PC-9 (cell line): Measurements from ENCODE around the gene TP53I3. TPM values are rescaled to one million over a fixed set of nuclear protein-coding genes. Genes with fewer than 3 reads are reported as not detected.

Source experiments
- BruUV-seq: library from RNA; stranded (reverse); fragments of 400-500 nt; replicated peaks from 2 replicates; lab custom pipeline; 2021; lab: Mats Ljungman, UMichigan
- CTCF ChIA-PET: fragments of 300-600 bp; sonication (Branson Sonifier 250); formaldehyde crosslinking; loops from one replicate; lab custom pipeline; 2022; ENCODE audit warnings: antibody characterized with exemption; lab: Charles Lee
- POLR2A ChIA-PET: fragments of 300-600 bp; sonication (Branson Sonifier 250); formaldehyde crosslinking; loops from one replicate; lab custom pipeline; 2022; ENCODE audit warnings: antibody characterized with exemption; ENCODE audit not compliant: unreplicated experiment; lab: Charles Lee
- DNase-seq, 2 experiments: peaks; one replicate each; pipeline versions ENCODE4 v3.0.0 to v3.0.0-alpha.2; 2015 to 2022; ENCODE audit warnings: mixed read lengths in 1 of 2
- H2AFZ ChIP-seq: fragments of 200-600 bp; sonication (generic); 2 replicates; pipeline ENCODE4 v1.8.1; 2017; ENCODE audit warnings: antibody characterized with exemption
- H3F3A ChIP-seq: fragments of 200-600 bp; sonication (generic); 2 replicates; pipeline ENCODE4 v1.8.1; 2017; ENCODE audit warnings: antibody characterized with exemption, mild to moderate bottlenecking, low read depth; ENCODE audit not compliant: insufficient read depth
- H3K27ac ChIP-seq: fragments of 200-600 bp; sonication (generic); 2 replicates; pipeline ENCODE4 v1.6.1; 2016; ENCODE audit warnings: mixed run types
- H3K27me3 ChIP-seq: fragments of 200-600 bp; sonication (generic); 2 replicates; pipeline ENCODE4 v1.6.1; 2016; ENCODE audit warnings: low read depth, mixed run types; ENCODE audit not compliant: insufficient read depth
- H3K36me3 ChIP-seq: fragments of 200-600 bp; sonication (generic); 2 replicates; pipeline ENCODE4 v1.6.1; 2016; ENCODE audit warnings: low read depth, mixed run types
- H3K4me1 ChIP-seq: fragments of 200-600 bp; sonication (generic); replicated peaks from 2 replicates; pipeline ENCODE4 v1.6.1; 2016; ENCODE audit warnings: mixed run types; ENCODE audit not compliant: insufficient read depth
- H3K4me2 ChIP-seq: fragments of 200-600 bp; sonication (generic); 2 replicates; pipeline ENCODE4 v1.6.1; 2017; ENCODE audit warnings: mixed run types
- H3K4me3 ChIP-seq: fragments of 200-600 bp; sonication (generic); 2 replicates; pipeline ENCODE4 v1.6.1; 2016; ENCODE audit warnings: mixed run types
- H3K79me2 ChIP-seq: fragments of 200-600 bp; sonication (generic); 2 replicates; pipeline ENCODE4 v1.6.1; 2017; ENCODE audit warnings: low read depth, mixed run types
- H3K9me2 ChIP-seq: fragments of 200-600 bp; sonication (generic); 2 replicates; pipeline ENCODE4 v1.8.1; 2017; ENCODE audit warnings: mild to moderate bottlenecking; ENCODE audit not compliant: insufficient read depth
- H3K9me3 ChIP-seq: fragments of 200-600 bp; sonication (generic); 2 replicates; pipeline ENCODE4 v1.8.1; 2016; ENCODE audit warnings: low read depth; ENCODE audit not compliant: insufficient read depth
- H4K20me1 ChIP-seq: fragments of 200-600 bp; sonication (generic); 2 replicates; pipeline ENCODE4 v1.8.1; 2017; ENCODE audit not compliant: insufficient read depth
- EZH2 ChIP-seq: fragments of 200-600 bp; sonication (generic); IDR thresholded peaks from 2 replicates; pipeline ENCODE4 v1.8.0; 2017; ENCODE audit warnings: antibody characterized with exemption, low read depth
- intact Hi-C: fragments of 100-400 bp; cut with micrococcal nuclease; formaldehyde crosslinking; loops from one replicate; pipeline ENCODE4 v1.10.0; 2022; ENCODE audit not compliant: unreplicated experiment
- total RNA-seq: library from RNA; stranded (reverse); gene quantifications from 2 replicates; pipeline ENCODE4 v1.2.3, GENCODE V29; 2021
- TF ChIP-seq, protein P1 (sequence below): fragments of 200-600 bp; sonication (generic); conservative IDR thresholded peaks from 2 replicates; pipeline ENCODE4 v1.6.1; 2017; ENCODE audit warnings: mixed run types, antibody characterized with exemption, mild to moderate bottlenecking, moderate library complexity

TP53I3 gene
- total RNA-seq, 1 experiment from 2014 or later, result 22.9 TPM

DNA sequence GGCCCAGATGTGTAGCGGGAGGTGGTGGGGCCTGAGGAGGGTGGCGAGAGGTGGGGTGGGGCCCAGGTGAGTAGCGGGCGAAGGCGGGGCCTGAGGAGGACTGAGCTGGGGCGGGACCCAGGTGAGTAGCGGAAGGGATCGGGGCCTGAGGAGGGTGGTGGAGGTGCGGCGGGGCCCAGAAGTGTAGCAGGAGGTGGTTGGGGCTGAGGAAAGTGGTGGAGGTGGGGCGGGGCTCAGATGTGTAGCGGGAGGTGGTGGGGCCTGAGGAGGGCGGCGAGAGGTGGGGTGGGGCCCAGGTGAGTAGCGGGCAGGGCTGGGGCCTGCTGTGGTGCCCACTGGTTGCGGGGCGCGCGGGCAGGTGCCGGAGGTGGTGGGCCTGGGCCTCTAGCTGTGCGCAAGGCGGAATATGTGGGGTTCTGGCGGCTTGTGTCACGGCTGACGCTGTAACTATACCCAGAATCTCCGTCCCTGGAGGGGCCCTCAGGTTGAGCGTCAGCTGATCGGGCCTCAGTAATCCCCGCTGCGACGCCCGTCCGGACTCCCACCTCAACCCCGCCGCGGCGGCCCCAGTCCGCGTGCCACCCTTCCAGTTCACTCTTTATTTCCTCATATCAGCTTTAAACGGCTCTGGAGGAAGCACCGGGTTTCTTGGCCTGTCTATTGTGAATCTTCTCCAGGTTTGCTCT, 7.6 kb downstream of the TP53I3 start:
- peaks cover 38% of the 10 kb centered on the region for H3K79me2 ChIP-seq
- DNase-seq, result peak in 1 of 2 experiments; percentile 97
- CTCF ChIA-PET, result interaction anchor here (0.5 to 1.4 kb wide), 7 partner anchors 26 to 413 kb away, joined by 3 to 9 read pairs (median 5); partner anchors contain the start of genes ATAD2B and WDCP
- no peaks in the 10 kb centered on the region for H3K9me3 ChIP-seq
- POLR2A ChIA-PET, result interaction anchor here (0.5 to 1.6 kb wide), 10 partner anchors 30 to 1382 kb away, joined by 3 to 60 read pairs (median 8); partner anchors contain the start of genes ATAD2B, FAM228B and WDCP
- H3K27me3 ChIP-seq, result no peaks in the 10 kb centered on the region
- peaks cover 42% of the 10 kb centered on the region for H3F3A ChIP-seq
- peaks cover 21% of the 10 kb centered on the region for H3K4me1 ChIP-seq
- peak overlapping the region; percentile 89 for H3K4me3 ChIP-seq
- H2AFZ ChIP-seq, result peak overlapping the region; percentile 94
- intact Hi-C loops, result loop anchor here (1.0 to 2.0 kb wide), 6 partner anchors 7 to 150 kb away; partner anchors contain the start of genes ATAD2B, FAM228B, PFN4 and TP53I3
- peak overlapping the region; percentile 71 for H3K27ac ChIP-seq
- H4K20me1 ChIP-seq, result peaks cover 17% of the 10 kb centered on the region
- no peaks in the 10 kb centered on the region for H3K9me2 ChIP-seq
- peaks cover 17% of the 10 kb centered on the region for H3K36me3 ChIP-seq
- peak overlapping the region; percentile 98 for H3K4me2 ChIP-seq
- no TSS peak for BruUV-seq
- TF ChIP-seq EZH2, result no peak
- TF ChIP-seq, protein P1, sequence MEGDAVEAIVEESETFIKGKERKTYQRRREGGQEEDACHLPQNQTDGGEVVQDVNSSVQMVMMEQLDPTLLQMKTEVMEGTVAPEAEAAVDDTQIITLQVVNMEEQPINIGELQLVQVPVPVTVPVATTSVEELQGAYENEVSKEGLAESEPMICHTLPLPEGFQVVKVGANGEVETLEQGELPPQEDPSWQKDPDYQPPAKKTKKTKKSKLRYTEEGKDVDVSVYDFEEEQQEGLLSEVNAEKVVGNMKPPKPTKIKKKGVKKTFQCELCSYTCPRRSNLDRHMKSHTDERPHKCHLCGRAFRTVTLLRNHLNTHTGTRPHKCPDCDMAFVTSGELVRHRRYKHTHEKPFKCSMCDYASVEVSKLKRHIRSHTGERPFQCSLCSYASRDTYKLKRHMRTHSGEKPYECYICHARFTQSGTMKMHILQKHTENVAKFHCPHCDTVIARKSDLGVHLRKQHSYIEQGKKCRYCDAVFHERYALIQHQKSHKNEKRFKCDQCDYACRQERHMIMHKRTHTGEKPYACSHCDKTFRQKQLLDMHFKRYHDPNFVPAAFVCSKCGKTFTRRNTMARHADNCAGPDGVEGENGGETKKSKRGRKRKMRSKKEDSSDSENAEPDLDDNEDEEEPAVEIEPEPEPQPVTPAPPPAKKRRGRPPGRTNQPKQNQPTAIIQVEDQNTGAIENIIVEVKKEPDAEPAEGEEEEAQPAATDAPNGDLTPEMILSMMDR, result no peak

DNA sequence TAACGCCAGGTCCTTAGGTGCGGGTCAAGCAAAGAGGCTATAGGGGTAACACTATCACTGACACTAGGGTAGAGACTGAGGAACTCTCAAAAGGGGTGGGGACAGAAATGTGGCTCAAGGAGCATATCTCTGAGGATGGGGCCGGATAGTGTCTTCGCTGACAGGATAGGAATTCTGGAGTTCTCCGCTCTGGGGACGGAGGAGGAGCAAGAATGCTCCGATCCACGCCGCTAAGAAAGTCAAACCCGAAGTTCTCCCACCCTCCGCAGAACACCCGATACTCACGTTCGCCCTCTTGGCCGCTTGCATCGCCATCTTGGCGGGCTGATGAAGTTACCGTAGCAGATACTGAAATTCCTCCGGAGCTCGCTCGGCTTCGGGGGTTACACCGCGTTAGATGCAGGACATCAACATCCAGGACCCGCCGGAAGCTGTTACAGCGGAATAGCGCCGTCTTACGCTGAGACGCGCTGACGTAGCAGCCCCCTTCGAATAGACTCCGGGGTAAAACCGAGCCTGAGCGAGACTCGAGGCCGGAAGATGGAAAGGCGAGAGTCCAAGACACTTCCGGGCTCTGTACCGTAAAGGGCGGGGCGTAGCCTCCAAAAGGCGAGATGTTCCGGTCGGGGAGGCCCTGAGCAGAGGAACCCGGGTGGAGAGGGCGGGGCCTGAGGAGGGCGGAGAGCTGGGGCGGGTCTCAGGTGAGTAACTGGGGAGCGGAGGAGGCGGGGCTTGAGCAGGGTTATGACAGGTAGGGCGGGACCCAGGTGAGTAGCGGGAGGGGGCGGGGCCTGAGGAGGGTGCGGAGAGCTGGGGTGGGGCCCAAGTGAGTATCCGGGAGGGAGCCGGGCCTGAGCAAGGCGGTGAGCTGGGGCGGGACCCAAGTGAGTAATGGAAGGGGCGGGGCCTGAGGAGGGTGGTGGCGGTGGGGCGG, 8.5 kb downstream of the TP53I3 start, which contains the start of gene SF3B6:
SF3B6 (minus strand) TSS at position 412 of the 934 bp plus-strand sequence; CDS start at position 315, 97 bp downstream.
- H3K4me2 ChIP-seq, result peak within 1 kb of the TSS; percentile 98
- peak; percentile 99 to 100 for DNase-seq
- peak within 1 kb of the TSS; percentile 85 for H3K27ac ChIP-seq
- peaks cover 21% of the 10 kb centered on the region for H3K4me1 ChIP-seq
- H2AFZ ChIP-seq, result peak within 1 kb of the TSS; percentile 94
- H3K9me3 ChIP-seq, result no peaks in the 10 kb centered on the region
- ChIA-PET POLR2A (interaction anchor here (0.5 to 1.6 kb wide), 10 partner anchors 29 to 1381 kb away, joined by 3 to 60 read pairs (median 10); partner anchors contain the start of genes ATAD2B, FAM228B and WDCP), CTCF (interaction anchor here (0.5 to 1.4 kb wide), 6 partner anchors 26 to 414 kb away, joined by 3 to 9 read pairs (median 5); partner anchors contain the start of genes ATAD2B and WDCP)
- H3K79me2 ChIP-seq, result peaks cover 46% of the 10 kb centered on the region
- peaks cover 17% of the 10 kb centered on the region for H3K36me3 ChIP-seq
- intact Hi-C loops, result loop anchor here (1.0 to 2.0 kb wide), 6 partner anchors 8 to 149 kb away; partner anchors contain the start of genes ATAD2B, FAM228B, PFN4 and TP53I3
- H3K4me3 ChIP-seq, result peak within 1 kb of the TSS; percentile 89
- BruUV-seq, result TSS peak; percentile 66
- H3K27me3 ChIP-seq, result no peaks in the 10 kb centered on the region
- no peak for TF ChIP-seq EZH2
- TF ChIP-seq, protein P1, result no peak
- no peaks in the 10 kb centered on the region for H3K9me2 ChIP-seq
- H4K20me1 ChIP-seq, result peaks cover 25% of the 10 kb centered on the region
- H3F3A ChIP-seq, result peaks cover 47% of the 10 kb centered on the region
